SK-N-SH (cell line): ENCODE data around the gene PGF.

ENCODE experiments used
- CTCF ChIP-seq: fragments of 200-600 bp; sonication (generic); IDR thresholded peaks from 2 replicates; pipeline ENCODE4 v1.6.1; 2017; ENCODE audit warnings: antibody characterized with exemption, mild to moderate bottlenecking, moderate library complexity
- EZH2phosphoT487 ChIP-seq: fragments of 200-600 bp; sonication (generic); IDR thresholded peaks from 2 replicates; pipeline ENCODE4 v1.6.1; 2017; ENCODE audit warnings: low read depth, mixed run types, mild to moderate bottlenecking, antibody characterized with exemption, moderate library complexity, borderline replicate concordance
- JUND ChIP-seq: IDR thresholded peaks from 2 replicates; pipeline ENCODE4 v1.4.0; 2012
- MAX ChIP-seq: IDR thresholded peaks from 2 replicates; pipeline ENCODE4 v1.4.0; 2012; ENCODE audit warnings: low read depth
- POLR2AphosphoS5 ChIP-seq: IDR thresholded peaks from 2 replicates; pipeline ENCODE4 v1.6.1; 2012; ENCODE audit warnings: low read depth, low read length
- REST ChIP-seq: IDR thresholded peaks from 2 replicates; pipeline ENCODE4 v1.6.1; 2012; ENCODE audit warnings: mild to moderate bottlenecking, low read depth, low read length, moderate library complexity
- RFX5 ChIP-seq: IDR thresholded peaks from 2 replicates; pipeline ENCODE4 v1.6.1; 2012; ENCODE audit warnings: mild to moderate bottlenecking, improper control_type of control experiment, low read length
- USF2 ChIP-seq: fragments of 150-350 bp; IDR thresholded peaks from 2 replicates; pipeline ENCODE4 v1.6.1; 2017; ENCODE audit warnings: antibody characterized with exemption, low read length, low read depth, borderline replicate concordance

GRCh38 chr14:74961238-74961911 lies 6.0 kb upstream of the PGF start:
- no peak for TF ChIP-seq CTCF
- no peak for TF ChIP-seq JUND
- TF ChIP-seq REST = no peak
- no peak for TF ChIP-seq RFX5
- no peak for TF ChIP-seq USF2
- no peak for TF ChIP-seq MAX
- no peak for TF ChIP-seq EZH2phosphoT487
- TF ChIP-seq POLR2AphosphoS5 = no peak
